ENCODE measurements around the gene TEX19.

Gene TEX19

GRCh38 chr17:82388223-82388921 is 29.3 kb downstream of the TEX19 start:
- no peak for DNase-seq (ENCODE audit: low read depth)
- no peak overlapping the region for H3K4me3 ChIP-seq (replicated peaks; ENCODE audit: low read depth, low read length)
- no peak for TF ChIP-seq CTCF (IDR thresholded peaks at IDR 0.05; ENCODE audit: low read length, missing control alignments)

- no peak overlapping the region for H3K4me3 ChIP-seq (replicated peaks; ENCODE audit: low read depth, low read length)
- no peak for TF ChIP-seq CTCF (IDR thresholded peaks at IDR 0.05; ENCODE audit: low read length, missing control alignments)
- DNase-seq (ENCODE audit: low read depth), result no peak
These were observed 29.9 kb downstream of the TEX19 start for GRCh38 chr17:82388922-82389283.

- TF ChIP-seq CTCF (IDR thresholded peaks at IDR 0.05; ENCODE audit: low read length, missing control alignments), result no peak
- DNase-seq (ENCODE audit: low read depth), result no peak
These were observed 30.3 kb downstream of the TEX19 start for GRCh38 chr17:82389379-82389778.

GRCh38 chr17:82390015-82390859 is 31.2 kb downstream of the TEX19 start:
- DNase-seq (ENCODE audit: low read depth), result no peak
- H3K4me3 ChIP-seq (replicated peaks; ENCODE audit: low read depth, low read length), result no peak overlapping the region
- TF ChIP-seq CTCF (IDR thresholded peaks at IDR 0.05; ENCODE audit: low read length, missing control alignments), result no peak

More at GRCh38 chr17:82389379-82389778, 30.3 kb downstream of the TEX19 start:
- no peak overlapping the region for H3K4me3 ChIP-seq (replicated peaks; ENCODE audit: low read depth, low read length)

GRCh38 chr17:82390860-82391435 is 31.9 kb downstream of the TEX19 start:
- TF ChIP-seq CTCF (IDR thresholded peaks at IDR 0.05; ENCODE audit: low read length, missing control alignments), result no peak
- DNase-seq (ENCODE audit: low read depth), result no peak
- H3K4me3 ChIP-seq (replicated peaks; ENCODE audit: low read depth, low read length), result no peak overlapping the region

- TF ChIP-seq CTCF (IDR thresholded peaks at IDR 0.05; ENCODE audit: low read length, missing control alignments), result no peak
- no peak overlapping the region for H3K4me3 ChIP-seq (replicated peaks; ENCODE audit: low read depth, low read length)
- no peak for DNase-seq (ENCODE audit: low read depth)
These were observed 32.5 kb downstream of the TEX19 start for GRCh38 chr17:82391496-82392066.
